ENCODE results near the gene HIGD1B.

The HIGD1B gene

GRCh38 chr17:44877121-44877520 lies 29.4 kb downstream of the HIGD1B start:
- no peak for DNase-seq

- peak in 5 of 58 donors; percentile 11 to 24 (median 14) for DNase-seq
Measured at GRCh38 chr17:44878627-44879221, 31.0 kb downstream of the HIGD1B start.

GRCh38 chr17:44879376-44879775 lies 31.7 kb downstream of the HIGD1B start:
- no peak for DNase-seq

- no peak for DNase-seq
Measured at GRCh38 chr17:44880062-44880461, 32.4 kb downstream of the HIGD1B start.

GRCh38 chr17:44881145-44881544 lies 33.5 kb downstream of the HIGD1B start:
- DNase-seq: no peak

- no peak for DNase-seq
Measured at GRCh38 chr17:44884941-44885340, 37.3 kb downstream of the HIGD1B start.

GRCh38 chr17:44887016-44887415 lies 39.3 kb downstream of the HIGD1B start:
- DNase-seq: no peak

- no peak for DNase-seq
Measured at GRCh38 chr17:44887971-44888954, 40.6 kb downstream of the HIGD1B start.

GRCh38 chr17:44889003-44889402 lies 41.3 kb downstream of the HIGD1B start:
- DNase-seq: no peak

- DNase-seq: no peak
Measured at GRCh38 chr17:44892250-44892649, 44.6 kb downstream of the HIGD1B start.

GRCh38 chr17:44894642-44895041 lies 47.0 kb downstream of the HIGD1B start:
- no peak for DNase-seq

GRCh38 chr17:44898768-44899073 lies 51.0 kb downstream of the HIGD1B start:
- no peak for DNase-seq

GRCh38 chr17:44899074-44899782 lies 51.5 kb downstream of the HIGD1B start, which contains the start of gene EFTUD2:
TSS of gene EFTUD2 (minus strand) at chr17:44899445. CDS start at chr17:44894521, 4,924 bp downstream.
- peak in 57 of 58 donors; percentile 72 to 98 (median 94) for DNase-seq

Measured in anterior cingulate cortex (tissue), 58 donors.